Parathyroid adenoma (tissue), 2 donors: ENCODE data around the gene SLC30A1.

Source experiments
- H2AFZ ChIP-seq: fragments of 300-600 bp; sonication (generic); one replicate; pipeline ENCODE4 v1.7.0; 2017; ENCODE audit warnings: antibody characterized with exemption, mild to moderate bottlenecking
- H3K27ac ChIP-seq: fragments of 300-600 bp; sonication (generic); one replicate; pipeline ENCODE4 v1.7.0; 2017
- H3K27me3 ChIP-seq: fragments of 300-600 bp; sonication (generic); one replicate; pipeline ENCODE4 v1.7.0; 2017; ENCODE audit warnings: low read length; ENCODE audit not compliant: control insufficient read depth, insufficient read depth
- H3K36me3 ChIP-seq: fragments of 300-600 bp; sonication (generic); one replicate; pipeline ENCODE4 v1.7.0; 2017; ENCODE audit warnings: low read length; ENCODE audit not compliant: control insufficient read depth, insufficient read depth
- H3K4me1 ChIP-seq: fragments of 300-600 bp; sonication (generic); one replicate; pipeline ENCODE4 v1.7.0; 2017; ENCODE audit warnings: control low read depth
- H3K4me2 ChIP-seq: fragments of 300-600 bp; sonication (generic); one replicate; pipeline ENCODE4 v1.7.0; 2017; ENCODE audit warnings: low read length
- H3K4me3 ChIP-seq: fragments of 300-600 bp; sonication (generic); one replicate; pipeline ENCODE4 v1.7.0; 2017; ENCODE audit warnings: low read depth, low read length
- H3K79me2 ChIP-seq: fragments of 300-600 bp; sonication (generic); one replicate; pipeline ENCODE4 v1.7.0; 2017; ENCODE audit warnings: control low read depth
- H3K9ac ChIP-seq: fragments of 300-600 bp; sonication (generic); one replicate; pipeline ENCODE4 v1.7.0; 2017; ENCODE audit warnings: mild to moderate bottlenecking
- H3K9me3 ChIP-seq: fragments of 300-600 bp; sonication (generic); one replicate; pipeline ENCODE4 v1.7.0; 2017; ENCODE audit warnings: low read length; ENCODE audit not compliant: control insufficient read depth
- CTCF ChIP-seq: fragments of 300-600 bp; sonication (generic); IDR thresholded peaks from one replicate; pipeline ENCODE4 v1.7.0; 2017; ENCODE audit warnings: antibody characterized with exemption, mild to moderate bottlenecking
- donor health status: primary hyperparathyroidism.

The SLC30A1 gene

GRCh38 chr1:211623515-211623914 lies 44.6 kb upstream of the SLC30A1 start:
- Histone ChIP-seq H3K4me1 (no peaks in the 10 kb centered on the region), H3K9me3 (no peaks in the 10 kb centered on the region), H3K79me2 (no peaks in the 10 kb centered on the region), H3K9ac (no peak overlapping the region), H2AFZ (no peak overlapping the region), H3K27ac (no peak overlapping the region), H3K36me3 (no peaks in the 10 kb centered on the region), H3K4me3 (no peak overlapping the region), H3K4me2 (no peak overlapping the region), H3K27me3 (no peaks in the 10 kb centered on the region)
- no peak for TF ChIP-seq CTCF

DNA sequence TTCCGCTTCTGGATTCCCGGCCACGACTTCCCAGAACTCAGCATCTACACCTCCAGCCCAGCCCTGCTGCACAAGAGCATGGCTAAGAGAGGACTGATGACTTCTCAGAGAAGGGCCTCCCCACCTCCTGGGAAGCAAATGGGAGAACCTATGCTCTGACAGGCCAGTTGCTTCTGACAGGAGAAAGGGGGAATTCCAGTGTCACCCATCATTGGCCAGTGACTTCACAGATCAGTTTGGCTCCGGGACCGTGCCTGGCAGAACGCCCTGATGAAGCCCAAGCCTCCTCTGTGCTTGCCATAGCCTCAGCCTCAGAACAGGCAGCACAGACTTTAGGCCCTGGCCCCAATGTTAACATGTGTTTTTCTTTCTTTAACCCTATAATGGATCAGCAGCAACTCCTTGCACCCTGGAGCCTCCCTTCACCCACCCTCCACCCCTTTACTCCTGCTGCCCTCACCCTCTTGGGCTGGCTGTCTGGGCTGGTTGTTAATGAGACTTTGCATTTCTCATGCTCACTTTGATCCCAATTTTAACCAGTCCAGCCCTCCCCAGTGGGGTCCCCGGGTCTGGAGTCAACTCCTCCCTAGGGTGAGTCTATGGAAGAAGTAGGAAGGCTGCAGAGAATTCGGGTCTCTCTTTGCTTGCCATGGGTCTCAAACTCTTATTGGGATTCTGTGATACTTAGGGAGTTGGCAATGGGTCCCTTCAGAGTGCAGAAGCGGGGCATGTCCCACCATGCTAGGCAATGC lies 42.7 kb upstream of the SLC30A1 start:
- no peak for TF ChIP-seq CTCF
- H3K36me3 ChIP-seq = no peaks in the 10 kb centered on the region
- H3K9ac ChIP-seq = no peak overlapping the region
- no peak overlapping the region for H3K4me3 ChIP-seq
- H3K27me3 ChIP-seq = no peaks in the 10 kb centered on the region
- H2AFZ ChIP-seq = no peak overlapping the region
- H3K9me3 ChIP-seq = no peaks in the 10 kb centered on the region
- H3K79me2 ChIP-seq = no peaks in the 10 kb centered on the region
- no peak overlapping the region for H3K27ac ChIP-seq
- H3K4me2 ChIP-seq = no peak overlapping the region
- no peaks in the 10 kb centered on the region for H3K4me1 ChIP-seq

DNA sequence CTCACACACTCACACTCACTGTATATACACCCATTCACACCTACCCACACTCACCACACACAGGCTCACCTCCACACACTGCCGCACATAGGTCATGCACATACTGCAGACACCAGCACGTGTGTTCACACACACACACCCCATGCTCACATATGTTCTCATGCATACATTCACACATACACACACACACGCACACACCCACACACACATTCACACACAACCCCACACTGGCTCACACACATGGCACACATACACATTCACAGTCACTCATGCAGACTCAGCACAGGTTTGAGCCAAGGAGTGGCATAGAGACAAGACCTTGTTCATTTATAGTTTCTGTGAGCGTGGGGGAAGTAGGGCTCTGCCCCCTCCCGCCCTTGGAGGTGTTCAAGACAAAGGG lies 41.1 kb upstream of the SLC30A1 start:
- no peak overlapping the region for H3K4me2 ChIP-seq
- no peaks in the 10 kb centered on the region for H3K9me3 ChIP-seq
- TF ChIP-seq CTCF = no peak
- H2AFZ ChIP-seq = no peak overlapping the region
- H3K79me2 ChIP-seq = no peaks in the 10 kb centered on the region
- H3K4me3 ChIP-seq = no peak overlapping the region
- H3K27ac ChIP-seq = no peak overlapping the region
- no peaks in the 10 kb centered on the region for H3K27me3 ChIP-seq
- no peak overlapping the region for H3K9ac ChIP-seq
- no peaks in the 10 kb centered on the region for H3K4me1 ChIP-seq
- H3K36me3 ChIP-seq = no peaks in the 10 kb centered on the region

- no peaks in the 10 kb centered on the region for H3K27me3 ChIP-seq
- no peak overlapping the region for H2AFZ ChIP-seq
- no peak overlapping the region for H3K27ac ChIP-seq
- no peaks in the 10 kb centered on the region for H3K4me1 ChIP-seq
- no peak overlapping the region for H3K9ac ChIP-seq
- no peak overlapping the region for H3K4me3 ChIP-seq
- H3K9me3 ChIP-seq = no peaks in the 10 kb centered on the region
- no peak overlapping the region for H3K4me2 ChIP-seq
- no peak for TF ChIP-seq CTCF
- no peaks in the 10 kb centered on the region for H3K79me2 ChIP-seq
- no peaks in the 10 kb centered on the region for H3K36me3 ChIP-seq
Measured at GRCh38 chr1:211619033-211619996, 40.4 kb upstream of the SLC30A1 start.
